WTC11 (cell line): ENCODE data around the gene ACP5.

Source experiments
- CTCF ChIP-seq: fragments of 200-600 bp; IDR thresholded peaks from 2 replicates; pipeline ENCODE4 v1.8.0; 2022; ENCODE audit warnings: antibody characterized with exemption
- E2F5 ChIP-seq: sonication (generic); formaldehyde crosslinking; IDR thresholded peaks from 2 replicates; pipeline ENCODE4 v1.8.1; 2022; ENCODE audit warnings: mild to moderate bottlenecking, moderate library complexity, missing genetic modification reagents
- ELF4 ChIP-seq: sonication (generic); formaldehyde crosslinking; IDR thresholded peaks from 2 replicates; pipeline ENCODE4 v1.8.1; 2022; ENCODE audit warnings: low read depth, mild to moderate bottlenecking, moderate library complexity, missing genetic modification reagents
- ERG ChIP-seq: fragments of 250-450 bp; sonication (Bioruptor Pico); IDR thresholded peaks from 2 replicates; pipeline ENCODE4 v1.8.0; 2021; ENCODE audit warnings: mild to moderate bottlenecking
- HMGA2 ChIP-seq: fragments of 250-450 bp; sonication (Bioruptor Pico); IDR thresholded peaks from 2 replicates; pipeline ENCODE4 v1.4.0; 2021; ENCODE audit warnings: mild to moderate bottlenecking, moderate library complexity
- MXD4 ChIP-seq: fragments of 250-450 bp; sonication (Bioruptor Pico); IDR thresholded peaks from 2 replicates; pipeline ENCODE4 v1.8.0; 2021; ENCODE audit warnings: mild to moderate bottlenecking, moderate library complexity, borderline replicate concordance
- OVOL2 ChIP-seq: fragments of 250-450 bp; sonication (Bioruptor Pico); IDR thresholded peaks from 2 replicates; pipeline ENCODE4 v1.9.0; 2021; ENCODE audit warnings: mild to moderate bottlenecking, borderline replicate concordance
- PRDM15 ChIP-seq: sonication (generic); formaldehyde crosslinking; IDR thresholded peaks from 2 replicates; pipeline ENCODE4 v1.8.0; 2022; ENCODE audit warnings: missing genetic modification reagents
- TCF7 ChIP-seq: sonication (generic); formaldehyde crosslinking; IDR thresholded peaks from 2 replicates; pipeline ENCODE4 v1.8.0; 2022; ENCODE audit warnings: mild to moderate bottlenecking, low read depth, missing genetic modification reagents, moderate library complexity
- USF2 ChIP-seq: sonication (generic); formaldehyde crosslinking; IDR thresholded peaks from 2 replicates; pipeline ENCODE4 v1.8.1; 2023; ENCODE audit warnings: mild to moderate bottlenecking, missing genetic modification reagents, moderate library complexity
- ZNF281 ChIP-seq: sonication (generic); formaldehyde crosslinking; IDR thresholded peaks from 2 replicates; pipeline ENCODE4 v1.8.0; 2023; ENCODE audit warnings: mild to moderate bottlenecking, missing genetic modification reagents

GRCh38 chr19:11540645-11541044 is 36.8 kb downstream of the ACP5 start:
- TF ChIP-seq PRDM15: no peak
- TF ChIP-seq OVOL2: no peak
- no peak for TF ChIP-seq ELF4 (CRISPR knock-in tag)
- TF ChIP-seq ZNF281 (CRISPR knock-in tag): no peak
- TF ChIP-seq E2F5 (CRISPR knock-in tag): no peak
- TF ChIP-seq CTCF: no peak
- TF ChIP-seq TCF7 (CRISPR knock-in tag): no peak
- TF ChIP-seq MXD4 (CRISPR knock-in tag): no peak
- TF ChIP-seq ERG (CRISPR knock-in tag): no peak
- TF ChIP-seq USF2 (CRISPR knock-in tag): no peak
- no peak for TF ChIP-seq HMGA2 (CRISPR knock-in tag)
